Measurements from ENCODE around the gene RBM46. TPM values are rescaled to one million over a fixed set of nuclear protein-coding genes. Genes with fewer than 3 reads are reported as not detected.

Gene RBM46
- total and polyA plus RNA-seq, 10 of the 15 experiments (the other 5 are each of a cell fraction or from before 2014, with no cell fraction given): not detected

- POLR2A ChIA-PET: interaction anchor here (0.5 kb wide), 1 partner anchor 193 kb away, joined by 5 read pairs; no protein-coding TSS in a partner anchor
- intact Hi-C loops (cut with micrococcal nuclease; ENCODE audit: unreplicated experiment) (no loop called here), in situ Hi-C loops (cut with MboI) (no loop called here)
- Histone ChIP-seq H3K9ac (ENCODE audit: control insufficient read depth, insufficient read depth, low read length) (no peak overlapping the region), H3K27me3 (replicated peaks in 1 of 2; ENCODE audit: control insufficient read depth in 2 of 2, insufficient read depth in 2 of 2, low read length in 1 of 2) (no peaks in the 10 kb centered on the region), H3K36me3 (ENCODE audit: control insufficient read depth in 2 of 2, insufficient read depth in 2 of 2, low read length in 1 of 2) (no peaks in the 10 kb centered on the region), H4K20me1 (ENCODE audit: control insufficient read depth, insufficient read depth) (no peaks in the 10 kb centered on the region), H3K9me3 (replicated peaks; ENCODE audit: control insufficient read depth, insufficient read depth, low read length) (no peaks in the 10 kb centered on the region; the same call in 2 of the 3 replicates), H3K79me2 (ENCODE audit: control insufficient read depth, insufficient read depth, low read length) (no peaks in the 10 kb centered on the region), H2AFZ (ENCODE audit: control insufficient read depth, low read depth, low read length) (no peak overlapping the region), H3K4me3 (no peak overlapping the region), H3K27ac (ENCODE audit: control insufficient read depth, insufficient read depth) (no peak overlapping the region), H3K4me1 (ENCODE audit: control insufficient read depth, insufficient read depth, low read length) (no peaks in the 10 kb centered on the region), H3K4me2 (ENCODE audit: control insufficient read depth, insufficient read depth) (no peak overlapping the region)
- no peak for FAIRE-seq
- SMC1A ChIA-PET (ENCODE audit: uncharacterized antibody, unreplicated experiment): no interaction called here
- no peak for DNase-seq (ENCODE audit: low read depth, low spot score)
- TF ChIP-seq MTA3 (IDR thresholded peaks at IDR 0.05; ENCODE audit: borderline replicate concordance, low read length): no peak
- TF ChIP-seq YY1 (IDR thresholded peaks at IDR 0.05; ENCODE audit: low read depth, low read length): no peak
- no peak for TF ChIP-seq GATAD2B (conservative IDR thresholded peaks at IDR 0.05; ENCODE audit: low read depth)
- TF ChIP-seq STAT3 (IDR thresholded peaks at IDR 0.05; ENCODE audit: low read depth, low read length): no peak
- no peak for ATAC-seq
- CTCF ChIA-PET: no interaction called here
- 17% methylated on average over 8 of the region's 8 CpGs for WGBS (ENCODE audit: insufficient coverage, insufficient replicate concordance, low lambda C conversion rate, missing lambda C conversion rate)
- no TSS peak for BruUV-seq (replicated peaks)
- RAD21 ChIA-PET (ENCODE audit: unreplicated experiment): no interaction called here
Measured at GRCh38 chr4:154877110-154877760, 96.2 kb downstream of the RBM46 start.

Small RNA genes within 50 kb of the gene (small RNA-seq; reads per million reads assigned to genes)
- gene RNU2-44P (0.12 reads per million), gene RNU2-66P (not detected)

Other genes with a start within 250 kb of the RBM46 start
- 54.7 and 71.2 TPM in 2 replicates for gene PLRG1, start 230.9 kb upstream of the RBM46 start, total RNA-seq (2014; rRNA removed)
- 63.4 and 63.9 TPM in 2 replicates for gene PLRG1, start 230.9 kb upstream of the RBM46 start, total RNA-seq (2014; rRNA removed; fragmentation: Illumina TruSeq; extraction: Trizol)
- 83.9 and 95.9 TPM in 2 replicates for gene PLRG1, start 230.9 kb upstream of the RBM46 start, total RNA-seq (2021)
- gene PLRG1, start 230.9 kb upstream of the RBM46 start, polyA plus RNA-seq (2011; rRNA removed): 129 and 157 TPM in 2 replicates
- 88.8 and 90.6 TPM in 2 replicates for gene PLRG1, start 230.9 kb upstream of the RBM46 start, polyA plus RNA-seq (2014; fragmentation: Illumina TruSeq; extraction: Trizol)
- gene PLRG1, start 230.9 kb upstream of the RBM46 start, polyA plus RNA-seq (2014; fragmentation: Nextera tagmentation; extraction: Ambion mirVana): 100 to 1,000 TPM; 138 to 182 TPM
- 82.7 and 86.9 TPM in 2 replicates for gene PLRG1, start 230.9 kb upstream of the RBM46 start, polyA plus RNA-seq (2014; rRNA removed)
- gene PLRG1, start 230.9 kb upstream of the RBM46 start, polyA plus RNA-seq (2016; fragmentation: Nextera tagmentation; extraction: Ambion mirVana): 100 to 1,000 TPM; 127 to 129 TPM
- not detected in 2 replicates for gene FGB, start 218.3 kb upstream of the RBM46 start, total RNA-seq (2014; rRNA removed)
- gene FGB, start 218.3 kb upstream of the RBM46 start, total RNA-seq (2014; rRNA removed; fragmentation: Illumina TruSeq; extraction: Trizol): not detected in 2 replicates
- 2.0 and 2.7 TPM in 2 replicates for gene FGB, start 218.3 kb upstream of the RBM46 start, total RNA-seq (2021)
- not detected in 2 replicates for gene FGB, start 218.3 kb upstream of the RBM46 start, polyA plus RNA-seq (2011; rRNA removed)
- 0.04 TPM in 1 of 2 replicates, not detected in the other for gene FGB, start 218.3 kb upstream of the RBM46 start, polyA plus RNA-seq (2014; fragmentation: Illumina TruSeq; extraction: Trizol)
- gene FGB, start 218.3 kb upstream of the RBM46 start, polyA plus RNA-seq (2014; fragmentation: Nextera tagmentation; extraction: Ambion mirVana): not detected
- not detected in 2 replicates for gene FGB, start 218.3 kb upstream of the RBM46 start, polyA plus RNA-seq (2014; rRNA removed)
- not detected for gene FGB, start 218.3 kb upstream of the RBM46 start, polyA plus RNA-seq (2016; fragmentation: Nextera tagmentation; extraction: Ambion mirVana)
- gene FGA, start 190.5 kb upstream of the RBM46 start, total RNA-seq (2014; rRNA removed): not detected in 2 replicates
- not detected in 2 replicates for gene FGA, start 190.5 kb upstream of the RBM46 start, total RNA-seq (2014; rRNA removed; fragmentation: Illumina TruSeq; extraction: Trizol)
- gene FGA, start 190.5 kb upstream of the RBM46 start, total RNA-seq (2021): 2.8 and 3.6 TPM in 2 replicates
- not detected in 2 replicates for gene FGA, start 190.5 kb upstream of the RBM46 start, polyA plus RNA-seq (2011; rRNA removed)
- not detected in 2 replicates for gene FGA, start 190.5 kb upstream of the RBM46 start, polyA plus RNA-seq (2014; fragmentation: Illumina TruSeq; extraction: Trizol)
- gene FGA, start 190.5 kb upstream of the RBM46 start, polyA plus RNA-seq (2014; fragmentation: Nextera tagmentation; extraction: Ambion mirVana): not detected
- gene FGA, start 190.5 kb upstream of the RBM46 start, polyA plus RNA-seq (2014; rRNA removed): not detected in 2 replicates
- gene FGA, start 190.5 kb upstream of the RBM46 start, polyA plus RNA-seq (2016; fragmentation: Nextera tagmentation; extraction: Ambion mirVana): not detected
- not detected in 2 replicates for gene FGG, start 168.6 kb upstream of the RBM46 start, total RNA-seq (2014; rRNA removed)
- gene FGG, start 168.6 kb upstream of the RBM46 start, total RNA-seq (2014; rRNA removed; fragmentation: Illumina TruSeq; extraction: Trizol): not detected in 2 replicates
- gene FGG, start 168.6 kb upstream of the RBM46 start, total RNA-seq (2021): 1.8 and 1.9 TPM in 2 replicates
- gene FGG, start 168.6 kb upstream of the RBM46 start, polyA plus RNA-seq (2011; rRNA removed): not detected in 2 replicates
- gene FGG, start 168.6 kb upstream of the RBM46 start, polyA plus RNA-seq (2014; fragmentation: Illumina TruSeq; extraction: Trizol): not detected in 2 replicates
- gene FGG, start 168.6 kb upstream of the RBM46 start, polyA plus RNA-seq (2014; fragmentation: Nextera tagmentation; extraction: Ambion mirVana): not detected
- not detected in 2 replicates for gene FGG, start 168.6 kb upstream of the RBM46 start, polyA plus RNA-seq (2014; rRNA removed)
- not detected for gene FGG, start 168.6 kb upstream of the RBM46 start, polyA plus RNA-seq (2016; fragmentation: Nextera tagmentation; extraction: Ambion mirVana)
- not detected in 2 replicates for gene LRAT, start 37.3 kb upstream of the RBM46 start, total RNA-seq (2014; rRNA removed)
- gene LRAT, start 37.3 kb upstream of the RBM46 start, total RNA-seq (2014; rRNA removed; fragmentation: Illumina TruSeq; extraction: Trizol): not detected in 2 replicates
- gene LRAT, start 37.3 kb upstream of the RBM46 start, total RNA-seq (2021): not detected in 2 replicates
- not detected in 2 replicates for gene LRAT, start 37.3 kb upstream of the RBM46 start, polyA plus RNA-seq (2011; rRNA removed)
- gene LRAT, start 37.3 kb upstream of the RBM46 start, polyA plus RNA-seq (2014; fragmentation: Illumina TruSeq; extraction: Trizol): not detected in 2 replicates
- gene LRAT, start 37.3 kb upstream of the RBM46 start, polyA plus RNA-seq (2014; fragmentation: Nextera tagmentation; extraction: Ambion mirVana): not detected
- not detected in 2 replicates for gene LRAT, start 37.3 kb upstream of the RBM46 start, polyA plus RNA-seq (2014; rRNA removed)
- gene LRAT, start 37.3 kb upstream of the RBM46 start, polyA plus RNA-seq (2016; fragmentation: Nextera tagmentation; extraction: Ambion mirVana): under 1 TPM; 0.07 to 0.08 TPM